Panc1 (cell line): Measurements from ENCODE around the gene DAB1. TPM values are rescaled to one million over a fixed set of nuclear protein-coding genes. Genes with fewer than 3 reads are reported as not detected.

ENCODE experiments used
- ATAC-seq: fragments of 200-7000 bp; cut with Tn5 transposase; 2 replicates; pipeline ENCODE4 v1.9.1; 2020; ENCODE audit warnings: mild to moderate bottlenecking, moderate library complexity
- BruUV-seq: library from RNA; stranded (reverse); fragments of 400-500 nt; replicated peaks from 2 replicates; lab custom pipeline; 2021; lab: Mats Ljungman, UMichigan
- CTCF ChIA-PET: fragments of 300-600 bp; sonication (Branson Sonifier 250); formaldehyde crosslinking; loops from one replicate; lab custom pipeline; 2022; ENCODE audit warnings: antibody characterized with exemption; lab: Charles Lee
- POLR2A ChIA-PET: fragments of 300-600 bp; sonication (Branson Sonifier 250); formaldehyde crosslinking; loops from one replicate; lab custom pipeline; 2022; ENCODE audit warnings: antibody characterized with exemption; lab: Charles Lee
- DNase-seq: peaks from one replicate; pipeline ENCODE4 v3.0.0-alpha.2; 2010; ENCODE audit warnings: low read depth, low spot score
- H3K27ac ChIP-seq: 2 replicates; pipeline ENCODE4 v1.5.1; 2011; ENCODE audit warnings: mild to moderate bottlenecking, low read length, inconsistent platforms
- H3K27me3 ChIP-seq: fragments of 200-500 bp; sonication (Bioruptor generic); 2 replicates; pipeline ENCODE4 v1.6.0; 2014; ENCODE audit warnings: low read length, inconsistent platforms; ENCODE audit not compliant: control insufficient read depth, insufficient read depth
- H3K36me3 ChIP-seq: fragments of 200-500 bp; sonication (Bioruptor generic); 2 replicates; pipeline ENCODE4 v1.5.1; 2014; ENCODE audit warnings: inconsistent platforms, mild to moderate bottlenecking, low read length, moderate library complexity; ENCODE audit not compliant: control insufficient read depth, insufficient read depth
- H3K4me1 ChIP-seq: 2 replicates; pipeline ENCODE4 v1.5.1; 2011; ENCODE audit warnings: inconsistent platforms, mild to moderate bottlenecking, low read length, moderate library complexity; ENCODE audit not compliant: control insufficient read depth, insufficient read depth
- H3K4me3 ChIP-seq, 2 experiments: 2 replicates each; pipeline ENCODE4 v1.5.1; 2011 to 2012; ENCODE audit warnings: low read depth in 2 of 2, low read length in 2 of 2, mild to moderate bottlenecking in 2 of 2, inconsistent platforms in 1 of 2, moderate library complexity in 1 of 2
- H3K9me3 ChIP-seq: fragments of 200-500 bp; sonication (Bioruptor generic); 2 replicates; pipeline ENCODE4 v1.5.1; 2014; ENCODE audit warnings: low read depth, mild to moderate bottlenecking, inconsistent platforms, low read length, moderate library complexity; ENCODE audit not compliant: control insufficient read depth, insufficient read depth
- CTCF ChIP-seq: fragments of 450-650 bp; IDR thresholded peaks from 2 replicates; pipeline ENCODE4 v1.5.1; 2017; ENCODE audit warnings: mild to moderate bottlenecking
- POLR2AphosphoS5 ChIP-seq: IDR thresholded peaks from 2 replicates; pipeline ENCODE4 v1.6.1; 2012; ENCODE audit warnings: mild to moderate bottlenecking, low read depth, low read length, moderate library complexity
- REST ChIP-seq, 2 experiments: IDR thresholded peaks; 2 replicates each; pipeline ENCODE4 v1.6.1; 2011 to 2012; ENCODE audit warnings: low read depth in 2 of 2, control low read depth in 1 of 2, low read length in 1 of 2, mild to moderate bottlenecking in 1 of 2, moderate library complexity in 1 of 2; ENCODE audit not compliant: insufficient read depth in 1 of 2
- SIN3A ChIP-seq: IDR thresholded peaks from 2 replicates; pipeline ENCODE4 v1.6.1; 2012; ENCODE audit warnings: low read depth, mild to moderate bottlenecking, low read length, moderate library complexity, borderline replicate concordance; ENCODE audit not compliant: insufficient read depth
- TCF7L2 ChIP-seq: IDR thresholded peaks from 2 replicates; pipeline ENCODE4 v1.6.1; 2011; ENCODE audit warnings: mild to moderate bottlenecking, low read depth, low read length, inconsistent platforms
- in situ Hi-C: cut with HindIII; loops from 2 replicates; pipeline ENCODE4 v1.10.0; 2016; ENCODE audit warnings: low sequenced_read_pairs, low pct_unique_long_range_greater_than_20kb
- intact Hi-C: fragments of 100-400 bp; cut with micrococcal nuclease; formaldehyde crosslinking; loops from one replicate; pipeline ENCODE4 v1.10.0; 2022; ENCODE audit not compliant: unreplicated experiment
- total RNA-seq: library from RNA; stranded (reverse); gene quantifications from one replicate; pipeline ENCODE4 v1.2.1, GENCODE V29; 2021; ENCODE audit not compliant: unreplicated experiment

The DAB1 gene
- total RNA-seq, 1 experiment from 2014 or later, result 0.05 TPM

- no peaks in the 10 kb centered on the region for H3K36me3 ChIP-seq
- no peak overlapping the region for H3K4me3 ChIP-seq
- no peaks in the 10 kb centered on the region; the same call in 1 of the 2 replicates for H3K27me3 ChIP-seq
- TF ChIP-seq REST (IDR thresholded peaks at IDR 0.05; ENCODE audit: insufficient read depth in 1 of 2, low read depth in 2 of 2, low read length in 1 of 2), result no peak
- TF ChIP-seq SIN3A, result no peak
- TF ChIP-seq POLR2AphosphoS5, result no peak
- TF ChIP-seq CTCF, result no peak
- TF ChIP-seq TCF7L2, result no peak
- no TSS peak for BruUV-seq
- POLR2A ChIA-PET, result no interaction called here
- no peak for DNase-seq
- intact Hi-C loops, result no loop called here
- ATAC-seq, result no peak
- no peaks in the 10 kb centered on the region for H3K4me1 ChIP-seq
- in situ Hi-C loops, result no loop called here
- no peaks in the 10 kb centered on the region for H3K9me3 ChIP-seq
- no peak overlapping the region for H3K27ac ChIP-seq
- CTCF ChIA-PET, result no interaction called here
Measured at GRCh38 chr1:57311006-57311405, 112.9 kb downstream of the DAB1 start.

GRCh38 chr1:57309630-57310029, 114.2 kb downstream of the DAB1 start:
- in situ Hi-C loops (no loop called here), intact Hi-C loops (no loop called here)
- Histone ChIP-seq H3K27ac (no peak overlapping the region), H3K36me3 (no peaks in the 10 kb centered on the region), H3K4me3 (no peak overlapping the region), H3K27me3 (no peaks in the 10 kb centered on the region; the same call in 1 of the 2 replicates), H3K9me3 (no peaks in the 10 kb centered on the region), H3K4me1 (no peaks in the 10 kb centered on the region)
- BruUV-seq, result no TSS peak
- ChIA-PET POLR2A (no interaction called here), CTCF (no interaction called here)
- DNase-seq, result no peak
- no peak for TF ChIP-seq SIN3A
- TF ChIP-seq CTCF, result no peak
- TF ChIP-seq TCF7L2, result no peak
- no peak for TF ChIP-seq POLR2AphosphoS5
- no peak for TF ChIP-seq REST (IDR thresholded peaks at IDR 0.05; ENCODE audit: insufficient read depth in 1 of 2, low read depth in 2 of 2, low read length in 1 of 2)
- no peak for ATAC-seq
